Activated T-helper 9 cell treated with anti-CD3 and anti-CD28 coated beads, Interleukin-2, amount 50 U/mL, for 16 hours (primary cell): ENCODE data around the gene ARHGEF11.

Experiments
- DNase-seq: peaks from one replicate; pipeline ENCODE4 v3.0.0-alpha.2; 2020; ENCODE audit warnings: low read depth

ARHGEF11 gene

GRCh38 chr1:156894001-156894400, 151.5 kb downstream of the ARHGEF11 start:
- no peak for DNase-seq

GRCh38 chr1:156893048-156893953, 152.2 kb downstream of the ARHGEF11 start, which contains the start of gene PEAR1:
PEAR1 (plus strand) TSS chr1:156893718; CDS start chr1:156903927, 10,209 bp downstream.
- no peak for DNase-seq

GRCh38 chr1:156892190-156893047, 153.1 kb downstream of the ARHGEF11 start:
- DNase-seq = peak; percentile 75

GRCh38 chr1:156889802-156890580, 155.6 kb downstream of the ARHGEF11 start:
- peak; percentile 34 for DNase-seq

GRCh38 chr1:156887734-156888133, 157.8 kb downstream of the ARHGEF11 start:
- DNase-seq = no peak

GRCh38 chr1:156887317-156887716, 158.2 kb downstream of the ARHGEF11 start:
- DNase-seq = no peak

GRCh38 chr1:156886583-156887281, 158.8 kb downstream of the ARHGEF11 start:
- DNase-seq = no peak

GRCh38 chr1:156885880-156886355, 159.6 kb downstream of the ARHGEF11 start:
- no peak for DNase-seq

- no peak for DNase-seq
Measured at GRCh38 chr1:156885314-156885713, 160.2 kb downstream of the ARHGEF11 start.
